ENCODE measurements around the gene GJC2.

GJC2 gene

DNA sequence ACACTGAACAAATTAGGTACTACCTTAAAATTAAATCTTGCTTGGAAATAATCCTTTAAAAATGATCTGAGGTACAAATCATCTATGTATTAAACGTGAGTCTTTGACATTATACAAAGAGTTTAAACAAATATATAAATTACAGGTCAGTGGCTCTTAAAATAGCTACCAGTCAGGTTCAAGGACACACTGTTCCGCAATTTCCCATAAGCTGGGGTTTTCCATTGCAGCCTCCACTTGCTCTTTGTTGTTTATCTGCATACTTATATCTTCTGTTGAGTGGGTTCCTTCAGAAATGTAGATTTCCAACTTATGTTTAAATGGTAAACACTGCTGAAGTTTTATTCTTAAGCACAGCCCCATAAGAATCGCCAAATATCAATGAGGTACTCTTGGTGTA lies 34.9 kb upstream of the GJC2 start:
- no peak for DNase-seq (ENCODE audit: low spot score)

GRCh38 chr1:228117335-228117734 lies 32.4 kb upstream of the GJC2 start:
- no peak for DNase-seq (ENCODE audit: low spot score)

DNA sequence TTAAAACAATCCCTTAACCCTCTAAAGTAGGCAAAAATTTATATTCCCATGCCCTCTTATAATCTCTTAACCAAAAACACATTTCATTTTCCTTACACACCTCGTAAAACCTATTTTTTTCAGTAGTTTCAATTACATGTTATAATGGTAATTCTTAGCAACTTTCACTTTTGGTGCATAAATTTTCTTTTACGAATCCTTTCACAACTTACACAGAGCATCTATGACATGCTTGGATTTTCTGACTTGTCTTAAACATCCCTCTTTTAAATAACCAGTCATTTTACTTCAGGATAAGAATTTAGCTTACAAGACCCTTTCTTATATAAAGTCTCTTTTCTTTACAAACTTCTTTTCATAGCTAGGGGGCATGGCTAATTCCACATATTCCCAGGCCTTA lies 31.7 kb upstream of the GJC2 start:
- no peak for DNase-seq (ENCODE audit: low spot score)

GRCh38 chr1:228120351-228120750 lies 29.4 kb upstream of the GJC2 start:
- DNase-seq (ENCODE audit: low spot score): no peak

DNA sequence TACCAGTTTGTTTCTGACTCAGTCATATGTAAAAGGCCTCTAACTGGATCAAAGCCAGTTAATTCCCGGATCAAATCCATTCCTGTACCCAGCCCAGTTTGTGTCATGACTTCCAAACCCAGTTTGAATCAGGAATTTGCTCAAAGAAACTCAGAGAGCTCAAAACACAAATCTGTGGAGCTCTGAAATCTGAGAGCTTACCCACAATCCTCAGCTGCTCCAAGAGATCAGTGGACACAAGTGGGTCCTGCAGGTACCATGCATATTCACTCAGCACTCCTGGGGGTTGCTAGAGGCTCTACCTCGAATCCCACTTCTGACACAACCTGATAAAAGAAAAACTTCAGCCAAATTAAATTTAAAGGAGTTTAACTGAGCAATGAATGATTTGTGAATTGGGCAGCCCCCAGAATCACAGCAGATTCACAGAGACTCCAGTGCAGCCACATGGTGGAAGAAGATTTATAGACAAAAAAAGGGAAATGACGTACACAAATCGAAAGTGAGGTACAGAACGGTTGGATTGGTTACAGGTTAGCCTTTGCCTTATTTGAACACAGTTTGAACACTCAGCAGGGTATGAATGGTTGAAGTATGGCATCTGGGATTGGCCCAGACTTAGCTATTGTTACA lies 28.8 kb upstream of the GJC2 start:
- no peak for DNase-seq (ENCODE audit: low spot score)

GRCh38 chr1:228122921-228123441 lies 26.7 kb upstream of the GJC2 start:
- no peak for DNase-seq (ENCODE audit: low spot score)

GRCh38 chr1:228123505-228123904 lies 26.2 kb upstream of the GJC2 start:
- no peak for DNase-seq (ENCODE audit: low spot score)

DNA sequence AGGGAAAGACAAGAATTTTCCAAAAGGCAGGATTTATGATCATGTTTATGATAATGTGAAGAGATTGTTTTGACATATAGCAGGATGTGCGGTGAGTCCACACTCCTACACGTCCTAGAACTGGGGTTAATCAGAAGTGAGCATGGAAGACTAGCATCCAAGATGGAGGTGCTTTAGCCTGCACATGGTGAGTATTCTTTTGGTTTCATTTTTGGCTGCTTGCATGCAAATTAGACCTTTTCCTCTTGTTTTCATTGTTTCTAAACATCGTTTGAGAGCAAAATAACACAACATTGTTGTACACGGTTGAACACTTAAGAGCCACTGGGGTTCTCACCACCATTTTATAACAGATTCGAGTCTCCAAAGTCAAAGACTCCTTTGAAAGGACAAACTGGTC lies 24.5 kb upstream of the GJC2 start:
- DNase-seq (ENCODE audit: low spot score): no peak

GRCh38 chr1:228131766-228132165 lies 18.0 kb upstream of the GJC2 start:
- no peak for DNase-seq (ENCODE audit: low spot score)

GRCh38 chr1:228134591-228134990 lies 15.1 kb upstream of the GJC2 start:
- no peak for DNase-seq (ENCODE audit: low spot score)

GRCh38 chr1:228136901-228137300 lies 12.8 kb upstream of the GJC2 start:
- peak; percentile 32 for DNase-seq (ENCODE audit: low spot score)

DNA sequence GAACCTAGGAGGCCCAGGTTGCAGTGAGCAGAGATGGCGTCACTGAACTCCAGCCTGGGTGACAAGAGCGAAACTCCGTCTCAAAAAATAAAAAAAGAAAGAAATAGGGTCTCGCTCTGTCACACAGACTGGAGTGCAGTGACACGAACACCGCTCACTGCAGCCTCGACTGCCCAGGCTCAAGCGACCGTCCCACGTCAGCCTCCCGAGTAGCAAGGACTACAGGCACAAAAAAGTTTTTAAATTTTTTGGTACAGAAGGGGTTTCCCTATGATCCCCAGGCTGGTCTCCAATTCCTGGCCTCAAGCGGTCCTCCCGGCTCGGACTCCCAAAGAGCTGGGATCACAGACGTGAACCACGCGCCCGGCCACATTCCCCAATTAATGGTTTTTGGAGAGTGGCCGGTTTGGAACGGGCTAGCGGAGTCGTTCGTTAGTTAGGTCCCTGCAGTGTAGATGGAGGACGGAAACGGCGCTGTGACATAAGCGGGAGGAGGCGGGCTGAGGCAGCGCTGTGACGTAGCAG lies 10.3 kb upstream of the GJC2 start:
- DNase-seq (ENCODE audit: low spot score): no peak

DNA sequence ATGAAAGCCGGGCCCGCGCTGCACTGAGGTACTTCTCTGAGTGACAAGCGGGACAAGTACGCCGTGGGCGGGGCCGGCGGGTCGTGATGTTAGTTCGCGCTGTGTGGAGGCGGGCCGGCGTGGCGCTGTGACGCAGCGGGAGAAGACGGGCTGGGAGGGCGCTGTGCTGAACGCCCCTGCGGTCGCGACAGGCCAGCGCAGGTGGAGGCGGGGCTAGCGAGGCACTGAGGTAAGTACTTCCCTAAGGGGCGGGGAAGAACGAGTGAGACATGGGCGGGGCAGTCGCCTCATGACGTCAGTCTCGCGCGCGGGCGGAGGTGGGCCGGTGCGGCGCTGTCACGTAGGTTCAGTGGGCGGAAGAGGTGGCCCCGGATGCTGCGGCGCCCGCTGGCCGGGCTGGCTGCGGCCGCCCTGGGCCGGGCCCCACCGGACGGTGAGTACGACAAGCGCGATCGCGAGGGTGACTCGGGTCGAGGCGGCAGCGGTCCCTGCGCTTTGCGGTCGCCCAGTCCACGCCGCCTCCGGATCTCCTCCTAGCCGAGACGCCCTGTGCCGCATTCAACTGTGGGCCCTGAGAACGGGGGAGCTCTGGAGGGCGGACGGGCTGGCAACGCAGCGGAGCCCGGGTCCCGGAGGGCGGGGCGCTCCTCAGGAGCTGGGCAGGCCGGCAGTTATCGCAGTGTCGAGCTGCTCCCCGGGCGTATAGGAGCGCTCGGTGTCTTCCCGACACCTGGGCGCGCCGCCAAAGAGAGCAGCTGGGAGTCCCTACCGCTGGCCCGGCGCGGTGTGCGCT lies 9.6 kb upstream of the GJC2 start, which contains the start of gene GUK1:
GUK1 (plus strand) TSS at position 349 of the 793 bp plus-strand sequence; CDS start at position 373, 24 bp downstream.
- peak; percentile 100 for DNase-seq (ENCODE audit: low spot score)

- no peak for DNase-seq (ENCODE audit: low spot score)
Observed at GRCh38 chr1:228140724-228141225, 9.0 kb upstream of the GJC2 start.

- DNase-seq (ENCODE audit: low spot score): peak; percentile 71
Observed at GRCh38 chr1:228141226-228142044, 8.3 kb upstream of the GJC2 start.

- DNase-seq (ENCODE audit: low spot score): no peak
Observed at GRCh38 chr1:228142155-228142691, 7.5 kb upstream of the GJC2 start.

DNA sequence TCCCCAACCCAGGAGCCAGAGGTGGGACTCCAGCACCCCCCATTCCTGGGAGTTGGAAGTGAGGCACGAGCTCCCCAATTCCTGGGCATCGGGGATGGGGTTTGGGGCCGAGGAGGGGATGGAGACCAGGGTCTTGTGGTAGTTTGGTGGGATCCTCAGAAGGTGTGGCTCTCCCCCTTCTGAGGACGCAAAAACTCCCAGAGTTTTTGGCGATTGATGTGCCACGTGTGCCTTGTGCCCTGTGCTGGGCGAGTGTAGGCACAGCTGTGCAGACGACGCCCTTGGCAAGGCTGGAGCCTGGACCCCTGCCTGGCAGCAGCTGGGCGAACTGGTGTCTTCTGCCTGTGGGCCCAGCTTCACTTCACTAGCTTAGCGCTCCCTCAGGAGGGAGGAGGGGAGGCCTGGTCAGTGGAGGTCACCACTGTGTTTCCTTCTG lies 7.0 kb upstream of the GJC2 start:
- DNase-seq (ENCODE audit: low spot score): no peak

DNA sequence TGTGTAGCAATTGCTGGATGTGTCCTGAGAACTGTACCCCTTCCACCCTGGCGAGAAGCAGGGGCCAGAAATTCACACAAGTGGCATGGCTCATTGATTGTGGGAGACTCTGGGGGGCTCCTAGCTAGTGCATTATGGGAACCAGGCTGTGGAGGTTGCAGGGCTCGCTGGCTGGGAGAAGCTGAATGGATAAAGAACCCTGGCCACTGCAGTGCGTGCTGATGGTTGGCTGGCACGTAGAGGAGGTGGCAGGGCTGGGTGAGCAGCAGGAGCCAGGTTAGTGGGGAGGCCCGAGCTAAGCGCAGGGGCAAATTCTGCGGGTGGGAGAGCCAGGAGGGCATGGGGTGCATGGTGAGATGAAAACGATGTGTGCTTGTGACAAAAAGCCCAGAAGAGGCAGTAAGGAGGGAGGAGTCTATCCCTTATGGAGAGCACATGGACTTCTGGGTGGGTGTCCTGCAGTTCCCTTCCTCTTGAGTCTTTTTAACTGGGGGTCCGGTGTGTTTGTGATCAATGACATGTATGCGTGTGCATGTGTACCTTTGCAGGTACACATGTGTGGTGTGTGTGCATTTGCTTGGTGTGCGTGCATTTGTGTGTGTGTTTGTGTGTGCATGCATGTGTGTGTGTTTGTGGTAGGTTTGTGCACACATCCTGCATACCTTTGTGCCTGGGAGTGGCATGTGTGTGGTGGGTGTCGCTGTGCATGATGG lies 6.1 kb upstream of the GJC2 start:
- no peak for DNase-seq (ENCODE audit: low spot score)

GRCh38 chr1:228144193-228144992 lies 5.3 kb upstream of the GJC2 start:
- DNase-seq (ENCODE audit: low spot score): no peak

GRCh38 chr1:228144993-228145343 lies 4.8 kb upstream of the GJC2 start:
- DNase-seq (ENCODE audit: low spot score): no peak
